HL-60 (cell line): ENCODE measurements around the gene EPM2A.

Experiments used
- DNase-seq, 2 experiments: peaks; one replicate each; pipeline ENCODE4 v3.0.0-alpha.2; 2010 to 2020; ENCODE audit warnings: low read depth in 1 of 2, low spot score in 1 of 2
- H3K27ac ChIP-seq: fragments of 250-450 bp; sonication (Bioruptor Pico); replicated peaks from 2 replicates; pipeline ENCODE4 v1.5.1; 2020; ENCODE audit warnings: mild to moderate bottlenecking, moderate library complexity
- H3K27me3 ChIP-seq: fragments of 250-450 bp; sonication (Bioruptor Pico); 2 replicates; pipeline ENCODE4 v1.5.1; 2021; ENCODE audit warnings: mild to moderate bottlenecking, moderate library complexity; ENCODE audit not compliant: insufficient read depth, poor library complexity, severe bottlenecking
- H3K4me3 ChIP-seq: replicated peaks from 2 replicates; pipeline ENCODE4 v1.5.1; 2011; ENCODE audit warnings: mild to moderate bottlenecking, control low read depth, low read length; ENCODE audit not compliant: insufficient read depth
- GABPA ChIP-seq: IDR thresholded peaks from 2 replicates; pipeline ENCODE4 v1.6.1; 2012; ENCODE audit warnings: low read depth
- POLR2AphosphoS5 ChIP-seq: IDR thresholded peaks from 2 replicates; pipeline ENCODE4 v1.6.1; 2012; ENCODE audit warnings: low read depth
- SPI1 ChIP-seq: IDR thresholded peaks from 2 replicates; pipeline ENCODE4 v1.6.1; 2012; ENCODE audit warnings: low read depth, mild to moderate bottlenecking, borderline replicate concordance
- TF ChIP-seq, protein P1 (sequence below): IDR thresholded peaks from one replicate; pipeline ENCODE4 v1.5.1; 2011; ENCODE audit warnings: low read length, control low read depth, inconsistent platforms; ENCODE audit not compliant: insufficient read depth
- TF ChIP-seq, protein P2 (sequence below): IDR thresholded peaks from 2 replicates; pipeline ENCODE4 v1.6.1; 2012; ENCODE audit warnings: low read depth; ENCODE audit not compliant: insufficient replicate concordance

The EPM2A gene

DNA sequence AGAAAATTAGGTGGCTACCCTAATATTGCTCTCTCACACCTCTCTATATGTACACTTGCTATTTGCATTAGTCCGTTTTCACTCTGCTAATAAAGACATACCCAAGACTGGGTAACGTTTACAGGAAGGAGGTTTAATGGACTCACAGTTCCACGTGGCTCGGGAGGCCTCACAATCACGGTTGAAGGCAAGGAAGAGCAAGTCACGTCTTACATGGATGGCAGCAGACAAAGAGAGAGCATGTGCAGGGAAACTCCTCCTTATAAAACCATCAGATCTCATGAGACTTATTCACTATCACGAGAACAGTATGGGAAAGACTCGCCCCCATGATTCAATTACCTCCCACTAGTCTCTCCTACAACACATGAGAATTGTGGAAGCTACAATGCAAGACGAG lies 53.4 kb downstream of the EPM2A start:
- Histone ChIP-seq H3K4me3 (no peak overlapping the region), H3K27ac (no peak overlapping the region), H3K27me3 (no peaks in the 10 kb centered on the region)
- no peak for TF ChIP-seq POLR2AphosphoS5
- no peak for TF ChIP-seq GABPA
- no peak for TF ChIP-seq SPI1
- TF ChIP-seq, protein P1, sequence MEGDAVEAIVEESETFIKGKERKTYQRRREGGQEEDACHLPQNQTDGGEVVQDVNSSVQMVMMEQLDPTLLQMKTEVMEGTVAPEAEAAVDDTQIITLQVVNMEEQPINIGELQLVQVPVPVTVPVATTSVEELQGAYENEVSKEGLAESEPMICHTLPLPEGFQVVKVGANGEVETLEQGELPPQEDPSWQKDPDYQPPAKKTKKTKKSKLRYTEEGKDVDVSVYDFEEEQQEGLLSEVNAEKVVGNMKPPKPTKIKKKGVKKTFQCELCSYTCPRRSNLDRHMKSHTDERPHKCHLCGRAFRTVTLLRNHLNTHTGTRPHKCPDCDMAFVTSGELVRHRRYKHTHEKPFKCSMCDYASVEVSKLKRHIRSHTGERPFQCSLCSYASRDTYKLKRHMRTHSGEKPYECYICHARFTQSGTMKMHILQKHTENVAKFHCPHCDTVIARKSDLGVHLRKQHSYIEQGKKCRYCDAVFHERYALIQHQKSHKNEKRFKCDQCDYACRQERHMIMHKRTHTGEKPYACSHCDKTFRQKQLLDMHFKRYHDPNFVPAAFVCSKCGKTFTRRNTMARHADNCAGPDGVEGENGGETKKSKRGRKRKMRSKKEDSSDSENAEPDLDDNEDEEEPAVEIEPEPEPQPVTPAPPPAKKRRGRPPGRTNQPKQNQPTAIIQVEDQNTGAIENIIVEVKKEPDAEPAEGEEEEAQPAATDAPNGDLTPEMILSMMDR, result no peak
- TF ChIP-seq, protein P2, sequence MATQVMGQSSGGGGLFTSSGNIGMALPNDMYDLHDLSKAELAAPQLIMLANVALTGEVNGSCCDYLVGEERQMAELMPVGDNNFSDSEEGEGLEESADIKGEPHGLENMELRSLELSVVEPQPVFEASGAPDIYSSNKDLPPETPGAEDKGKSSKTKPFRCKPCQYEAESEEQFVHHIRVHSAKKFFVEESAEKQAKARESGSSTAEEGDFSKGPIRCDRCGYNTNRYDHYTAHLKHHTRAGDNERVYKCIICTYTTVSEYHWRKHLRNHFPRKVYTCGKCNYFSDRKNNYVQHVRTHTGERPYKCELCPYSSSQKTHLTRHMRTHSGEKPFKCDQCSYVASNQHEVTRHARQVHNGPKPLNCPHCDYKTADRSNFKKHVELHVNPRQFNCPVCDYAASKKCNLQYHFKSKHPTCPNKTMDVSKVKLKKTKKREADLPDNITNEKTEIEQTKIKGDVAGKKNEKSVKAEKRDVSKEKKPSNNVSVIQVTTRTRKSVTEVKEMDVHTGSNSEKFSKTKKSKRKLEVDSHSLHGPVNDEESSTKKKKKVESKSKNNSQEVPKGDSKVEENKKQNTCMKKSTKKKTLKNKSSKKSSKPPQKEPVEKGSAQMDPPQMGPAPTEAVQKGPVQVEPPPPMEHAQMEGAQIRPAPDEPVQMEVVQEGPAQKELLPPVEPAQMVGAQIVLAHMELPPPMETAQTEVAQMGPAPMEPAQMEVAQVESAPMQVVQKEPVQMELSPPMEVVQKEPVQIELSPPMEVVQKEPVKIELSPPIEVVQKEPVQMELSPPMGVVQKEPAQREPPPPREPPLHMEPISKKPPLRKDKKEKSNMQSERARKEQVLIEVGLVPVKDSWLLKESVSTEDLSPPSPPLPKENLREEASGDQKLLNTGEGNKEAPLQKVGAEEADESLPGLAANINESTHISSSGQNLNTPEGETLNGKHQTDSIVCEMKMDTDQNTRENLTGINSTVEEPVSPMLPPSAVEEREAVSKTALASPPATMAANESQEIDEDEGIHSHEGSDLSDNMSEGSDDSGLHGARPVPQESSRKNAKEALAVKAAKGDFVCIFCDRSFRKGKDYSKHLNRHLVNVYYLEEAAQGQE, result no peak
- DNase-seq, result no peak

DNA sequence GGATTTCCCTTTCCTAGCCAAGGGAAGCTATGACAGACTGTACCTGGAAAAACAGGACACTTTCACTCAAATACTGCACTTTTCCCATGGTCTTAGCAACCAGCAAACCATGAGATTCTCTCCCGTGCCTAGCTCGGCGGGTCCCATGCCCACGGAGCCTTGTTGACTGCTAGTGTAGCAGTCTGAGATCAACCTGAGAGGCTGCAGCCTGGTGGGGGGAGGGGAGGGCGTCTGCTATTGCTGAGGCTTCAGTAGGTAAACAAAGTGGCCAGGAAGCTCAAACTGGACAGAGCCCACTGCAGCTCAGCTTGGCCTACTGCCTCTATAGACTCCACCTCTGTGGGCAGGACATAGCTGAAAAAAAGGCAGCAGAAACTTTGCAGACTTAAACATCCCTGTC lies 61.8 kb downstream of the EPM2A start:
- Histone ChIP-seq H3K4me3 (no peak overlapping the region), H3K27ac (no peak overlapping the region), H3K27me3 (no peaks in the 10 kb centered on the region)
- TF ChIP-seq, protein P1, result no peak
- TF ChIP-seq, protein P2, result no peak
- TF ChIP-seq GABPA (no peak), SPI1 (no peak), POLR2AphosphoS5 (no peak)
- no peak for DNase-seq

DNA sequence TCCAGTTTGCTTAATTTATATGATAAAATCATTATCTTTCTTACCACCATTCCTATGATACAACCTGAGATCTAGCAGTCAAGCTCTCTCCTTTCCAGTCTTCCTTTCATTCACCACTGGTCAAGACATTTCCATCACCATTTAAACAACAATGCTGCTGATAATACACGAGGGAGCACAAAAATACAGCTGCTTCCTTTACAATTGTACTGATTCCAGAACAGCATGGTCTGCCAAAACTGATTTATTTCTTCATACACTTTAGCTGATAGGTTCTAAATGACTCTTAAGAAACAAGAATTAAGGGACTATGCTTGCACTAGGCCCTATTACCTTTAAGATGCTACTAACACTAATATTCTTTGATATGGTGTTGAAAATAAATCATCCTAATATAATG lies 65.0 kb downstream of the EPM2A start:
- DNase-seq, result no peak
- H3K27ac ChIP-seq, result no peak overlapping the region
- no peaks in the 10 kb centered on the region for H3K27me3 ChIP-seq
- TF ChIP-seq GABPA (no peak), POLR2AphosphoS5 (no peak)
- TF ChIP-seq, protein P2, result no peak
- H3K4me3 ChIP-seq, result no peak overlapping the region

DNA sequence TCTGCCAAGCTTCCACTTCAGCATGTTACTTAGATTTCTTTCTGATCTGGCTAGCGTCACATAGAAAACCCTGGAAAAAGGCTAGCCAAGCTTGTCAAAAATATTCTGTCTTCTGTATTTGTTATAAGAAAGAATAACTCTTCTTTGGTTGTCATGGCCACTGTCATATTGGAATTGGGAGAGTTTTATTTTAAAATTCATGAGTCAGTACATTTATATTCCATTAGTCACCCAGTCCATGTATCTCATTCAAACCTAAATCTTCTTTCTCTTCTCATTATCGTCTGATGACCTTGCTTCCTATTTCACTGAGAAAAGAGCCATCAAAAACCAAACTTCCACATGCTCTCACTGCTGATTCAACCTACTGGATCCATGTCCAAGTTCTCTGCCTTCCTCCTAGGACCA lies 65.7 kb downstream of the EPM2A start:
- Histone ChIP-seq H3K27me3 (no peaks in the 10 kb centered on the region), H3K27ac (no peak overlapping the region), H3K4me3 (no peak overlapping the region)
- DNase-seq, result no peak
- TF ChIP-seq, protein P2, result no peak
- TF ChIP-seq, protein P1, result no peak
- TF ChIP-seq GABPA, result no peak
- no peak for TF ChIP-seq POLR2AphosphoS5
- TF ChIP-seq SPI1, result no peak
